Liver (tissue), 3 donors: ENCODE data around the gene CYFIP2.

Experiments used
- GABPA ChIP-seq, 2 donors: IDR thresholded peaks in 1 of 2; conservative IDR thresholded peaks in 1 of 2; 2 replicates each; pipeline ENCODE4 v1.6.1; 2016; ENCODE audit warnings: antibody characterized with exemption in 2 of 2, mild to moderate bottlenecking in 1 of 2, moderate library complexity in 1 of 2
- JUND ChIP-seq, 2 donors: IDR thresholded peaks; 2 replicates each; pipeline ENCODE4 v1.6.1; 2016; ENCODE audit warnings: antibody characterized with exemption in 2 of 2
- NR2F2 ChIP-seq: IDR thresholded peaks from 2 replicates; pipeline ENCODE4 v1.6.1; 2016; ENCODE audit warnings: antibody characterized with exemption
- RAD21 ChIP-seq, 2 donors: IDR thresholded peaks; 2 replicates each; pipeline ENCODE4 v1.6.1; 2016; ENCODE audit warnings: antibody characterized with exemption in 2 of 2, mild to moderate bottlenecking in 2 of 2
- SP1 ChIP-seq: IDR thresholded peaks from 2 replicates; pipeline ENCODE4 v1.6.1; 2018; ENCODE audit warnings: antibody characterized with exemption, mild to moderate bottlenecking
- TAF1 ChIP-seq: conservative IDR thresholded peaks from 2 replicates; pipeline ENCODE4 v1.6.1; 2016; ENCODE audit warnings: antibody characterized with exemption, mild to moderate bottlenecking
- YY1 ChIP-seq: IDR thresholded peaks from 2 replicates; pipeline ENCODE4 v1.6.1; 2016; ENCODE audit warnings: antibody characterized with exemption, mild to moderate bottlenecking
- TF ChIP-seq, protein P1 (sequence below): fragments of 150-350 bp; IDR thresholded peaks from 2 replicates; pipeline ENCODE4 v1.5.1; 2017; ENCODE audit warnings: improper control_type of control experiment, low read depth, low read length; ENCODE audit not compliant: missing input control
- TF ChIP-seq, protein P2 (sequence below): IDR thresholded peaks from 2 replicates; pipeline ENCODE4 v1.6.1; 2016; ENCODE audit warnings: antibody characterized with exemption, mild to moderate bottlenecking
- TF ChIP-seq, protein P3 (sequence below): IDR thresholded peaks from 2 replicates; pipeline ENCODE4 v1.6.1; 2016; ENCODE audit warnings: antibody characterized with exemption
- donor health status: healthy.
- donor health status: healthy.

DNA sequence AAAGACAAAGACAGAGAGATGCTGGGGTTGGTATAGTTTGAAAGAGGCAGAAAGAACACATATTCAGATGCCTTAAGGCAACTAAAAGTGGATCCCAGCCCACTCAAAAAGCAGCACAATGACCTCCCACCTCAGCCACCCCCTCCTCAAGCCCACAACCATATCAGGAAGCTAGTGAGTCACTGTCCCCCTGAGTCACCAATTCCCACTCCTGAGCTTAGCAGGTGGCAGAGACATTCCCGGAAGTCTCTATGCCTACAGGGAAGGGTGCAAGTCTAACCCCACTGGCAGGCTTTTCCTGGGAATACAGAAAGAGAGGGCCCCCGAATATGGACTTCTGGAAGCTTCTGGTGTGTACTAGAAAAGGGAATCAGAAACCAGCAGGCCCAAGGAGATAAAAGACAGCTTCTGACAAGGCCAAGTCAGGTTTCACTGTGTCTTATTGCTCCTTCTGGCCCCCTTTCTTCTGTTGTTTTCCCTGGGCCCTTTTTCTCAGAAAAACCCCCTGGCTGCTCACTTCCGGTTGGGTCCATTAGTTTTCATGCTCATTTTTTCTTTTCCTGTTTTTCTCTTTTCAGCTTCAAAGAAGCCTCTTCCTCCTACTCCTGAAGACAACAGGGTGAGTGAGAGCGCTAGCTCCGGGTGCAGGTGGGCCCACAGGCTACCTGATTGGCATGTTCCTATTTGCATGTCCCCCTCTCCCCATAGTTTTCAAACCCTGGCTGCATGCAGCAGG is 48.5 kb upstream of the CYFIP2 start:
- TF ChIP-seq TAF1 (no peak), RAD21 (IDR thresholded peaks at IDR 0.05) (no peak), YY1 (no peak), SP1 (no peak), JUND (IDR thresholded peaks at IDR 0.05) (no peak), GABPA (IDR thresholded peaks at IDR 0.05 in 1 of 2, conservative IDR thresholded peaks at IDR 0.05 in 1 of 2) (no peak), NR2F2 (no peak)
- TF ChIP-seq, protein P1, sequence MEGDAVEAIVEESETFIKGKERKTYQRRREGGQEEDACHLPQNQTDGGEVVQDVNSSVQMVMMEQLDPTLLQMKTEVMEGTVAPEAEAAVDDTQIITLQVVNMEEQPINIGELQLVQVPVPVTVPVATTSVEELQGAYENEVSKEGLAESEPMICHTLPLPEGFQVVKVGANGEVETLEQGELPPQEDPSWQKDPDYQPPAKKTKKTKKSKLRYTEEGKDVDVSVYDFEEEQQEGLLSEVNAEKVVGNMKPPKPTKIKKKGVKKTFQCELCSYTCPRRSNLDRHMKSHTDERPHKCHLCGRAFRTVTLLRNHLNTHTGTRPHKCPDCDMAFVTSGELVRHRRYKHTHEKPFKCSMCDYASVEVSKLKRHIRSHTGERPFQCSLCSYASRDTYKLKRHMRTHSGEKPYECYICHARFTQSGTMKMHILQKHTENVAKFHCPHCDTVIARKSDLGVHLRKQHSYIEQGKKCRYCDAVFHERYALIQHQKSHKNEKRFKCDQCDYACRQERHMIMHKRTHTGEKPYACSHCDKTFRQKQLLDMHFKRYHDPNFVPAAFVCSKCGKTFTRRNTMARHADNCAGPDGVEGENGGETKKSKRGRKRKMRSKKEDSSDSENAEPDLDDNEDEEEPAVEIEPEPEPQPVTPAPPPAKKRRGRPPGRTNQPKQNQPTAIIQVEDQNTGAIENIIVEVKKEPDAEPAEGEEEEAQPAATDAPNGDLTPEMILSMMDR: no peak
- TF ChIP-seq, protein P2, sequence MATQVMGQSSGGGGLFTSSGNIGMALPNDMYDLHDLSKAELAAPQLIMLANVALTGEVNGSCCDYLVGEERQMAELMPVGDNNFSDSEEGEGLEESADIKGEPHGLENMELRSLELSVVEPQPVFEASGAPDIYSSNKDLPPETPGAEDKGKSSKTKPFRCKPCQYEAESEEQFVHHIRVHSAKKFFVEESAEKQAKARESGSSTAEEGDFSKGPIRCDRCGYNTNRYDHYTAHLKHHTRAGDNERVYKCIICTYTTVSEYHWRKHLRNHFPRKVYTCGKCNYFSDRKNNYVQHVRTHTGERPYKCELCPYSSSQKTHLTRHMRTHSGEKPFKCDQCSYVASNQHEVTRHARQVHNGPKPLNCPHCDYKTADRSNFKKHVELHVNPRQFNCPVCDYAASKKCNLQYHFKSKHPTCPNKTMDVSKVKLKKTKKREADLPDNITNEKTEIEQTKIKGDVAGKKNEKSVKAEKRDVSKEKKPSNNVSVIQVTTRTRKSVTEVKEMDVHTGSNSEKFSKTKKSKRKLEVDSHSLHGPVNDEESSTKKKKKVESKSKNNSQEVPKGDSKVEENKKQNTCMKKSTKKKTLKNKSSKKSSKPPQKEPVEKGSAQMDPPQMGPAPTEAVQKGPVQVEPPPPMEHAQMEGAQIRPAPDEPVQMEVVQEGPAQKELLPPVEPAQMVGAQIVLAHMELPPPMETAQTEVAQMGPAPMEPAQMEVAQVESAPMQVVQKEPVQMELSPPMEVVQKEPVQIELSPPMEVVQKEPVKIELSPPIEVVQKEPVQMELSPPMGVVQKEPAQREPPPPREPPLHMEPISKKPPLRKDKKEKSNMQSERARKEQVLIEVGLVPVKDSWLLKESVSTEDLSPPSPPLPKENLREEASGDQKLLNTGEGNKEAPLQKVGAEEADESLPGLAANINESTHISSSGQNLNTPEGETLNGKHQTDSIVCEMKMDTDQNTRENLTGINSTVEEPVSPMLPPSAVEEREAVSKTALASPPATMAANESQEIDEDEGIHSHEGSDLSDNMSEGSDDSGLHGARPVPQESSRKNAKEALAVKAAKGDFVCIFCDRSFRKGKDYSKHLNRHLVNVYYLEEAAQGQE: no peak
- TF ChIP-seq, protein P3, sequence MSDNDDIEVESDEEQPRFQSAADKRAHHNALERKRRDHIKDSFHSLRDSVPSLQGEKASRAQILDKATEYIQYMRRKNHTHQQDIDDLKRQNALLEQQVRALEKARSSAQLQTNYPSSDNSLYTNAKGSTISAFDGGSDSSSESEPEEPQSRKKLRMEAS: no peak
